GM12878 (cell line): ENCODE data around the gene MAD1L1. TPM values are rescaled to one million over a fixed set of nuclear protein-coding genes. Genes with fewer than 3 reads are reported as not detected.

ENCODE experiments used
- ATAC-seq: fragments of 200-7000 bp; cut with Tn5 transposase; 3 replicates; pipeline ENCODE4 v1.9.1; 2020; ENCODE audit warnings: mild to moderate bottlenecking, moderate library complexity
- BruUV-seq: library from RNA; stranded (reverse); fragments of 400-500 nt; replicated peaks from 2 replicates; lab custom pipeline; 2021; lab: Mats Ljungman, UMichigan
- CTCF ChIA-PET: fragments of 300-600 bp; sonication (Branson Sonifier 250); formaldehyde crosslinking; extraction: SDS; loops from one replicate; lab custom pipeline; 2021; ENCODE audit warnings: inconsistent platforms; lab: Yijun Ruan, JAX
- POLR2A ChIA-PET: fragments of 350-600 bp; formaldehyde crosslinking; extraction: SDS; loops from one replicate; lab custom pipeline; 2021; ENCODE audit warnings: inconsistent platforms; lab: Charles Lee
- RAD21 ChIA-PET: fragments of 300-600 bp; sonication (Branson Sonifier 250); formaldehyde crosslinking; loops from one replicate; lab custom pipeline; 2023; ENCODE audit warnings: antibody characterized with exemption; ENCODE audit not compliant: unreplicated experiment; lab: Charles Lee
- SMC1A ChIA-PET: fragments of 300-600 bp; sonication (Branson Sonifier 250); formaldehyde crosslinking; loops from one replicate; lab custom pipeline; 2023; ENCODE audit not compliant: unreplicated experiment, uncharacterized antibody; lab: Charles Lee
- DNase-seq: peaks from one replicate; pipeline ENCODE4 v3.0.0-alpha.2; 2011; ENCODE audit warnings: low read depth, low spot score
- FAIRE-seq: peaks from 3 replicates; lab custom pipeline; 2011; peaks lifted over from hg19 to GRCh38; lab: Jason Lieb, UNC
- H2AFZ ChIP-seq: 2 replicates; pipeline ENCODE4 v1.6.0; 2011; ENCODE audit warnings: low read depth, low read length, control low read depth; ENCODE audit not compliant: control insufficient read depth
- H3K27ac ChIP-seq: 2 replicates; pipeline ENCODE4 v1.5.1; 2011; ENCODE audit warnings: control low read depth; ENCODE audit not compliant: control insufficient read depth, insufficient read depth
- H3K27me3 ChIP-seq, 2 experiments: replicated peaks in 1 of 2; 2 replicates each; pipeline versions ENCODE4 v1.6.0 to v1.6.1; 2011; ENCODE audit warnings: low read length in 1 of 2; ENCODE audit not compliant: control insufficient read depth in 2 of 2, insufficient read depth in 2 of 2
- H3K36me3 ChIP-seq, 2 experiments: 2 replicates each; pipeline ENCODE4 v1.5.1; 2011; ENCODE audit warnings: low read length in 1 of 2; ENCODE audit not compliant: control insufficient read depth in 2 of 2, insufficient read depth in 2 of 2
- H3K4me1 ChIP-seq: 2 replicates; pipeline ENCODE4 v1.6.1; 2011; ENCODE audit warnings: mild to moderate bottlenecking, low read length, moderate library complexity, mixed read lengths; ENCODE audit not compliant: control insufficient read depth, insufficient read depth
- H3K4me2 ChIP-seq: 2 replicates; pipeline ENCODE4 v1.6.0; 2011; ENCODE audit warnings: control low read depth; ENCODE audit not compliant: control insufficient read depth, insufficient read depth
- H3K4me3 ChIP-seq: fragments of 200-600 bp; sonication (generic); 2 replicates; pipeline ENCODE4 v1.5.1; 2016
- H3K79me2 ChIP-seq: 2 replicates; pipeline ENCODE4 v1.6.0; 2011; ENCODE audit warnings: low read length; ENCODE audit not compliant: control insufficient read depth, insufficient read depth
- H3K9ac ChIP-seq: 2 replicates; pipeline ENCODE4 v1.8.0; 2011; ENCODE audit warnings: low read length, control low read depth, mixed read lengths; ENCODE audit not compliant: control insufficient read depth, insufficient read depth
- H3K9me3 ChIP-seq: replicated peaks from 3 replicates; pipeline ENCODE4 v1.5.1; 2011; ENCODE audit warnings: mild to moderate bottlenecking, low read length; ENCODE audit not compliant: control insufficient read depth, insufficient read depth
- H4K20me1 ChIP-seq: 2 replicates; pipeline ENCODE4 v1.6.0; 2011; ENCODE audit not compliant: control insufficient read depth, insufficient read depth
- ETV6 ChIP-seq, 2 experiments: fragments of 450-650 bp in 1 of 2; IDR thresholded peaks in 1 of 2; conservative IDR thresholded peaks in 1 of 2; 2 replicates each; pipeline ENCODE4 v1.6.1; 2014; ENCODE audit warnings: antibody characterized with exemption in 1 of 2, borderline replicate concordance in 1 of 2, low read depth in 1 of 2, mild to moderate bottlenecking in 1 of 2, moderate library complexity in 1 of 2
- GABPA ChIP-seq: IDR thresholded peaks from 2 replicates; pipeline ENCODE4 v1.6.1; 2014; ENCODE audit warnings: antibody characterized with exemption, low read depth, mild to moderate bottlenecking, inconsistent platforms
- POLR2A ChIP-seq: IDR thresholded peaks from 2 replicates; pipeline ENCODE4 v1.6.1; 2011; ENCODE audit warnings: low read depth, mild to moderate bottlenecking, low read length
- SRF ChIP-seq, 2 experiments: IDR thresholded peaks; 2 replicates each; pipeline ENCODE4 v1.6.1; 2011; ENCODE audit warnings: low read depth in 2 of 2, low read length in 2 of 2, mild to moderate bottlenecking in 1 of 2, moderate library complexity in 1 of 2
- ZSCAN29 ChIP-seq: fragments of 450-650 bp; IDR thresholded peaks from 2 replicates; pipeline ENCODE4 v1.6.1; 2017; ENCODE audit warnings: mild to moderate bottlenecking, moderate library complexity
- WGBS: methylation state at CpG from one replicate; pipeline ENCODE4 v1.1.6; 2016; ENCODE audit warnings: low lambda C conversion rate; ENCODE audit not compliant: insufficient replicate concordance, insufficient coverage; ENCODE audit errors: missing lambda C conversion rate; 5-methylcytosine and 5-hydroxymethylcytosine counted together
- in situ Hi-C: fragments of 300-500 bp; cut with MboI; formaldehyde crosslinking; loops from 9 replicates; pipeline ENCODE4 v1.14.3; 2018; ENCODE audit warnings: mixed read lengths
- intact Hi-C: fragments of 100-400 bp; cut with micrococcal nuclease; formaldehyde crosslinking; loops from one replicate; pipeline ENCODE4 v1.14.2; 2022; ENCODE audit not compliant: unreplicated experiment
- polyA plus RNA-seq, 11 experiments: library from polyadenylated mRNA; depleted of rRNA in 4 of 11; unstranded in 6 of 11; stranded (reverse) in 5 of 11; fragments of >200 nt; fragmentation: Nextera tagmentation in 4 of 11; fragmentation: Illumina TruSeq in 1 of 11; extraction: Ambion mirVana in 4 of 11; extraction: Trizol in 1 of 11; gene quantifications; 1 replicate in 1 of 11; 2 replicates in 10 of 11; pipeline versions ENCODE4 v1.2.1 to v1.2.3, GENCODE V29; 2011 to 2016; ENCODE audit warnings: inconsistent platforms in 2 of 11, missing spikeins in 2 of 11, low read depth in 1 of 11
- total RNA-seq, 4 experiments: library from RNA; depleted of rRNA in 3 of 4; stranded (reverse); fragments of >200 nt in 3 of 4; fragmentation: Illumina TruSeq in 1 of 4; extraction: Trizol in 1 of 4; gene quantifications; 2 replicates each; pipeline versions ENCODE4 v1.2.1 to v1.2.3, GENCODE V29; 2013 to 2021
- TF ChIP-seq, protein P1 (sequence below): IDR thresholded peaks from 2 replicates; pipeline ENCODE4 v1.6.1; 2011; ENCODE audit warnings: low read depth, low read length, improper control_type of control experiment, borderline replicate concordance
- TF ChIP-seq, protein P2 (sequence below): fragments of 450-650 bp; IDR thresholded peaks from 2 replicates; pipeline ENCODE4 v1.6.1; 2016; ENCODE audit warnings: mild to moderate bottlenecking
- TF ChIP-seq, protein P3 (sequence below): fragments of 450-650 bp; IDR thresholded peaks from 2 replicates; pipeline ENCODE4 v1.6.1; 2017; ENCODE audit warnings: low read depth, mild to moderate bottlenecking, moderate library complexity

MAD1L1 gene
- total and polyA plus RNA-seq, 10 of the 15 experiments (the other 5 are each of a cell fraction or from before 2014, with no cell fraction given), result 2.2 to 76.8 (median 38.3) TPM

DNA sequence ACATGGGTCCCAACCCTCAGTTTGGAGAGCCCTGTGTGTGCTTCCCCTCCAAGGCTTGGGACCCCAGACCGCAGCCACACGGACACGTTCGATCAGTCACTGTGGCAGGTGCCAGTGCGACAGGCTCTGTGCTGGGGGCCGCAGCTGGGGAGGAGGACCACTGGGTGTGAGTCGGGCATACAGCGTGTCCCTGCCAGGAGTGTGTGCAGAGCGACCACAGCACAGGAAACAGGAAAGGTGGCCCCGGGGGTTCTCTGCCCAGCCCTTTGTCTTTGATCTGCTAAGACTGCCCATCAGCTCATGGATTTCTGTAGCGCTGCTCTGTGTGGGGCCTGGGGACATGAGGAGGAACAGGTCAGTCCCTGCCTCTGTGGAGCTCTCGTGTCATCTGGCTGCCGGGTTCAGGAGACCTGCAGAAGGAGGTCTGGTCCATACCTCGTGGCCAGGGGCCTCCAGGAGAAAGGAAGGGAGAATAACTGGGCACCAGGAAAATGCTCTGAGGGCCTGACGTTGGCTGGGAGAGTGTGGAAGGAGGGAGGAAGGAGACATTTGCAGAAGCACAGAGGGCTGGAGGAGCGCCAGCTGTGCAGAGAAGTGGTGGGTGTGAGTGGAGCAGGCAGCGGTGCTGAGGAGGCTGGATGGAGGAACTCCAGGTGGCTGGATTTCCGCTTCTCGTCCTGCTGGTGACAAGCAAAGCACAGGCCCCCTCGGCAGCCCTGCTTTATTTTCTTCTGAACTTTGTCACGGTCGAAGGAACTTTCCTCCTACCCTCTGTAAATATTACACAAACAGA, 13.3 kb upstream of the MAD1L1 start:
- no TSS peak for BruUV-seq
- ChIA-PET SMC1A (interaction anchor here (1.3 to 2.2 kb wide), 3 partner anchors 16 to 108 kb away, joined by 3 to 9 read pairs (median 4); no protein-coding TSS in a partner anchor), RAD21 (interaction anchor here (0.9 to 1.4 kb wide), 3 partner anchors 9 to 102 kb away, joined by 3 to 5 read pairs (median 3); no protein-coding TSS in a partner anchor), CTCF (interaction anchor here (0.6 to 1.8 kb wide), 7 partner anchors 9 to 318 kb away, joined by 3 to 4 read pairs (median 3); no protein-coding TSS in a partner anchor), POLR2A (interaction anchor here (1.1 to 1.3 kb wide), 2 partner anchors 14 to 53 kb away, joined by 3 to 4 read pairs; no protein-coding TSS in a partner anchor)
- ATAC-seq, result no peak
- WGBS, result 83% methylated on average over 22 of the region's 22 CpGs
- H3K4me2 ChIP-seq, result peak overlapping the region; percentile 71
- no peak overlapping the region for H3K4me3 ChIP-seq
- in situ Hi-C loops (loop anchor here (5.0 kb wide), 1 partner anchor 101 kb away; no protein-coding TSS in a partner anchor), intact Hi-C loops (loop anchor here (2.0 kb wide), 1 partner anchor 103 kb away; no protein-coding TSS in a partner anchor)
- TF ChIP-seq POLR2A (peak; percentile 37; the same call in 1 of the 2 replicates), SRF (IDR thresholded peaks at IDR 0.05; ENCODE audit: low read depth in 2 of 2, low read length in 2 of 2) (no peak)
- H3K4me1 ChIP-seq, result peaks cover 44% of the 10 kb centered on the region
- H3K9ac ChIP-seq, result no peak overlapping the region
- H3K9me3 ChIP-seq, result no peaks in the 10 kb centered on the region; the same call in 2 of the 3 replicates
- H2AFZ ChIP-seq, result no peak overlapping the region
- peak overlapping the region; percentile 36; the same call in 1 of the 2 replicates for H3K27ac ChIP-seq
- peaks cover 0 to 3% of the 10 kb centered on the region in 2 experiments; a peak in 2 of 4 replicates for H3K36me3 ChIP-seq
- no peaks in the 10 kb centered on the region for H3K27me3 ChIP-seq
- DNase-seq, result no peak
- FAIRE-seq, result no peak
- peaks cover 15% of the 10 kb centered on the region for H3K79me2 ChIP-seq
- no peaks in the 10 kb centered on the region for H4K20me1 ChIP-seq

DNA sequence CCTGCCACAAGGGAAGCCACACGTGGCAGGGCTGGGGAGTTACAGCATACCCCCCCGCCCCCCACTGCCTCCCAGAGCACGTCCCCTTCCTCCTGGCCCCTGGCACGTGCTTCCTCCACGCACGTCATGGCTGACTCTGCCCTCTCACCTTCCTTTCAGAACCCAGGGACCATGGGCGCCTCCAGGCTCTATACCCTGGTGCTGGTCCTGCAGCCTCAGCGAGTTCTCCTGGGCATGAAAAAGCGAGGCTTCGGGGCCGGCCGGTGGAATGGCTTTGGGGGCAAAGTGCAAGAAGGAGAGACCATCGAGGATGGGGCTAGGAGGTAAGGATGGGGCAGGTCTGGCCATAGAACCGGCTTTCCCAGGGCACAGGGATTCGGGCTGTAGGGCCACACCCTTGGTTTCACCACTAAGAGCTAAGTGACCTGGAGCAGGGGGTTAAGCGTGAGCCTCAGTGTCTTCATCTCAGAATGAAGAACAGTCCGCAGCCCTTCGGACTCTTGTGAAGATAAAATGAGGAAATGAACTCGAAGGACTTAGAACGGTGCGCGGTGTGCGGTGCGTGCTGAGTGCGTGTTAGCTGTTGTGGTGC, 11.8 kb upstream of the MAD1L1 start:
- ChIA-PET RAD21 (no interaction called here), CTCF (no interaction called here), SMC1A (interaction anchor here (1.4 to 2.2 kb wide), 2 partner anchors 104 to 109 kb away, joined by 3 to 9 read pairs; no protein-coding TSS in a partner anchor), POLR2A (interaction anchor here (1.1 kb wide), 1 partner anchor 54 kb away, joined by 3 read pairs; no protein-coding TSS in a partner anchor)
- FAIRE-seq (no peak), ATAC-seq (no peak), DNase-seq (no peak)
- no TSS peak for BruUV-seq
- Histone ChIP-seq H3K27ac (no peak overlapping the region), H3K4me3 (no peak overlapping the region), H2AFZ (no peak overlapping the region), H3K9ac (no peak overlapping the region), H3K4me2 (no peak overlapping the region), H3K79me2 (peaks cover 29% of the 10 kb centered on the region), H3K36me3 (peaks cover under 1 to 6% of the 10 kb centered on the region in 2 experiments; a peak in 3 of 4 replicates), H4K20me1 (no peaks in the 10 kb centered on the region), H3K9me3 (no peaks in the 10 kb centered on the region; the same call in 2 of the 3 replicates), H3K27me3 (no peaks in the 10 kb centered on the region), H3K4me1 (peaks cover 47% of the 10 kb centered on the region)
- 84% methylated on average over 25 of the region's 25 CpGs for WGBS
- intact Hi-C loops, result loop anchor here (5.0 kb wide), 1 partner anchor 68 kb away; the partner anchor contains the start of gene SNX8
- in situ Hi-C loops, result no loop called here
- TF ChIP-seq, protein P1, sequence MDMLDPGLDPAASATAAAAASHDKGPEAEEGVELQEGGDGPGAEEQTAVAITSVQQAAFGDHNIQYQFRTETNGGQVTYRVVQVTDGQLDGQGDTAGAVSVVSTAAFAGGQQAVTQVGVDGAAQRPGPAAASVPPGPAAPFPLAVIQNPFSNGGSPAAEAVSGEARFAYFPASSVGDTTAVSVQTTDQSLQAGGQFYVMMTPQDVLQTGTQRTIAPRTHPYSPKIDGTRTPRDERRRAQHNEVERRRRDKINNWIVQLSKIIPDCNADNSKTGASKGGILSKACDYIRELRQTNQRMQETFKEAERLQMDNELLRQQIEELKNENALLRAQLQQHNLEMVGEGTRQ, result no peak
- no peak for TF ChIP-seq GABPA
- TF ChIP-seq, protein P2, sequence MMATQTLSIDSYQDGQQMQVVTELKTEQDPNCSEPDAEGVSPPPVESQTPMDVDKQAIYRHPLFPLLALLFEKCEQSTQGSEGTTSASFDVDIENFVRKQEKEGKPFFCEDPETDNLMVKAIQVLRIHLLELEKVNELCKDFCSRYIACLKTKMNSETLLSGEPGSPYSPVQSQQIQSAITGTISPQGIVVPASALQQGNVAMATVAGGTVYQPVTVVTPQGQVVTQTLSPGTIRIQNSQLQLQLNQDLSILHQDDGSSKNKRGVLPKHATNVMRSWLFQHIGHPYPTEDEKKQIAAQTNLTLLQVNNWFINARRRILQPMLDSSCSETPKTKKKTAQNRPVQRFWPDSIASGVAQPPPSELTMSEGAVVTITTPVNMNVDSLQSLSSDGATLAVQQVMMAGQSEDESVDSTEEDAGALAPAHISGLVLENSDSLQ, result no peak
- TF ChIP-seq ZSCAN29, result no peak
- TF ChIP-seq, protein P3, sequence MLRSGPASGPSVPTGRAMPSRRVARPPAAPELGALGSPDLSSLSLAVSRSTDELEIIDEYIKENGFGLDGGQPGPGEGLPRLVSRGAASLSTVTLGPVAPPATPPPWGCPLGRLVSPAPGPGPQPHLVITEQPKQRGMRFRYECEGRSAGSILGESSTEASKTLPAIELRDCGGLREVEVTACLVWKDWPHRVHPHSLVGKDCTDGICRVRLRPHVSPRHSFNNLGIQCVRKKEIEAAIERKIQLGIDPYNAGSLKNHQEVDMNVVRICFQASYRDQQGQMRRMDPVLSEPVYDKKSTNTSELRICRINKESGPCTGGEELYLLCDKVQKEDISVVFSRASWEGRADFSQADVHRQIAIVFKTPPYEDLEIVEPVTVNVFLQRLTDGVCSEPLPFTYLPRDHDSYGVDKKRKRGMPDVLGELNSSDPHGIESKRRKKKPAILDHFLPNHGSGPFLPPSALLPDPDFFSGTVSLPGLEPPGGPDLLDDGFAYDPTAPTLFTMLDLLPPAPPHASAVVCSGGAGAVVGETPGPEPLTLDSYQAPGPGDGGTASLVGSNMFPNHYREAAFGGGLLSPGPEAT, result no peak
- no peak for TF ChIP-seq ETV6 (conservative IDR thresholded peaks at IDR 0.05 in 1 of 2, IDR thresholded peaks at IDR 0.05 in 1 of 2; ENCODE audit: borderline replicate concordance in 1 of 2, low read depth in 1 of 2)
